DND-41 (cell line): Measurements from ENCODE around the gene LYST.
A peak's percentile ranks its signal among the peaks of the same experiment; 100 is the strongest.
"Not testable (repeated sequence)": the region's sequence is repeated elsewhere in the genome, so short reads cannot be mapped to it uniquely, and the experiment has no call there.

Source experiments
- ATAC-seq: fragments of 200-7000 bp; cut with Tn5 transposase; 3 replicates; pipeline ENCODE4 v1.9.1; 2021; ENCODE audit warnings: low read depth; ENCODE audit not compliant: insufficient read depth
- DNase-seq: peaks from one replicate; pipeline ENCODE4 v3.0.0-alpha.2; 2020
- H2AFZ ChIP-seq: 2 replicates; pipeline ENCODE4 v1.6.0; 2012; ENCODE audit warnings: low read depth, low read length
- H3K27ac ChIP-seq: 2 replicates; pipeline ENCODE4 v1.5.1; 2012; ENCODE audit warnings: low read length, inconsistent platforms
- H3K27me3 ChIP-seq: fragments of 200-600 bp; sonication (generic); 2 replicates; pipeline ENCODE4 v1.6.0; 2012; ENCODE audit warnings: low read length, mild to moderate bottlenecking, inconsistent platforms; ENCODE audit not compliant: insufficient read depth, poor library complexity
- H3K36me3 ChIP-seq: 2 replicates; pipeline ENCODE4 v1.5.1; 2012; ENCODE audit warnings: low read length, inconsistent platforms; ENCODE audit not compliant: insufficient read depth
- H3K4me1 ChIP-seq: 2 replicates; pipeline ENCODE4 v1.5.1; 2012; ENCODE audit warnings: mild to moderate bottlenecking, low read length; ENCODE audit not compliant: insufficient read depth
- H3K4me2 ChIP-seq: 2 replicates; pipeline ENCODE4 v1.6.0; 2012; ENCODE audit warnings: mild to moderate bottlenecking, moderate library complexity, low read length, inconsistent platforms; ENCODE audit not compliant: insufficient read depth
- H3K4me3 ChIP-seq, 2 experiments: fragments of 200-600 bp in 1 of 2; shearing (Covaris generic) in 1 of 2; 2 replicates each; pipeline ENCODE4 v1.5.1; 2012 to 2016; ENCODE audit warnings: inconsistent platforms in 2 of 2, low read length in 2 of 2, mild to moderate bottlenecking in 2 of 2, low read depth in 1 of 2, moderate library complexity in 1 of 2
- H3K79me2 ChIP-seq: 2 replicates; pipeline ENCODE4 v1.6.0; 2012; ENCODE audit warnings: low read length, inconsistent platforms; ENCODE audit not compliant: insufficient read depth
- H3K9ac ChIP-seq: 2 replicates; pipeline ENCODE4 v1.6.0; 2012; ENCODE audit warnings: low read depth, mild to moderate bottlenecking, inconsistent platforms, low read length, moderate library complexity
- H3K9me3 ChIP-seq: 2 replicates; pipeline ENCODE4 v1.5.1; 2012; ENCODE audit warnings: low read length, moderate library complexity, mild to moderate bottlenecking, inconsistent platforms; ENCODE audit not compliant: insufficient read depth, severe bottlenecking
- H4K20me1 ChIP-seq: 2 replicates; pipeline ENCODE4 v1.6.0; 2012; ENCODE audit warnings: low read length; ENCODE audit not compliant: insufficient read depth
- EZH2 ChIP-seq: IDR thresholded peaks from 3 replicates; pipeline ENCODE4 v1.6.1; 2012; ENCODE audit warnings: borderline replicate concordance, low read depth, mild to moderate bottlenecking, moderate library complexity, low read length, inconsistent platforms; ENCODE audit not compliant: severe bottlenecking
- TF ChIP-seq, protein P1 (sequence below): IDR thresholded peaks from 2 replicates; pipeline ENCODE4 v1.5.1; 2012; ENCODE audit warnings: borderline replicate concordance, low read length, moderate library complexity, mild to moderate bottlenecking; ENCODE audit not compliant: poor library complexity, severe bottlenecking; ENCODE audit errors: extremely low read depth

LYST gene

DNA sequence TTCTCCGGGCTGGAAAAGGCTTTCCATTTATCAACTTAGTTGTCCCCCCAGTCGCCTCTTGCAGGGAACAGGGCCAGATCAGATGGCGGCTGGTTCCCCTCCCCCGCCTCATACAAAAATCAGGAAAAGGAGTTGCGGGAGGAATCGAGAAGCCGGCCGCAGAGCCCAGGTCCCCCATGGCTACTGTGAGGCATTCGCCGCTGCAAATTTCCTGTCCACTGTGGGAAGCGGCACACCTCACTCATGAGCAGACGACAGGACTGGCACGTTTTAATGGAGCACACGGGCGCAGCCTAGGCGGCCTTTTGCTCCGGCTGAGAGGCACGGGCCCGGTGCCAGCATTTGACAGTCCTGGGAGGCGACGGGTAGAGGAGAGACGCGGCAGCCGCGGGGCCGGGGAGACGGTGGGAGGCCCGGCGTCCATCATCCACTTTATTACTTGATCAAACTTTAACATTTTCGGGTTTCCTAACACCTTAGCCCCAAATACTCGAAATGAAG, 218.2 kb downstream of the LYST start:
- H3K9ac ChIP-seq: no peak overlapping the region
- no peaks in the 10 kb centered on the region for H3K9me3 ChIP-seq
- H3K4me2 ChIP-seq: peak overlapping the region; percentile 55; the same call in 1 of the 2 replicates
- H3K27me3 ChIP-seq: peaks cover 13% of the 10 kb centered on the region
- peak overlapping the region; percentile 52; the same call in 1 of the 2 replicates for H2AFZ ChIP-seq
- peaks cover 11% of the 10 kb centered on the region for H3K4me1 ChIP-seq
- TF ChIP-seq, protein P1, sequence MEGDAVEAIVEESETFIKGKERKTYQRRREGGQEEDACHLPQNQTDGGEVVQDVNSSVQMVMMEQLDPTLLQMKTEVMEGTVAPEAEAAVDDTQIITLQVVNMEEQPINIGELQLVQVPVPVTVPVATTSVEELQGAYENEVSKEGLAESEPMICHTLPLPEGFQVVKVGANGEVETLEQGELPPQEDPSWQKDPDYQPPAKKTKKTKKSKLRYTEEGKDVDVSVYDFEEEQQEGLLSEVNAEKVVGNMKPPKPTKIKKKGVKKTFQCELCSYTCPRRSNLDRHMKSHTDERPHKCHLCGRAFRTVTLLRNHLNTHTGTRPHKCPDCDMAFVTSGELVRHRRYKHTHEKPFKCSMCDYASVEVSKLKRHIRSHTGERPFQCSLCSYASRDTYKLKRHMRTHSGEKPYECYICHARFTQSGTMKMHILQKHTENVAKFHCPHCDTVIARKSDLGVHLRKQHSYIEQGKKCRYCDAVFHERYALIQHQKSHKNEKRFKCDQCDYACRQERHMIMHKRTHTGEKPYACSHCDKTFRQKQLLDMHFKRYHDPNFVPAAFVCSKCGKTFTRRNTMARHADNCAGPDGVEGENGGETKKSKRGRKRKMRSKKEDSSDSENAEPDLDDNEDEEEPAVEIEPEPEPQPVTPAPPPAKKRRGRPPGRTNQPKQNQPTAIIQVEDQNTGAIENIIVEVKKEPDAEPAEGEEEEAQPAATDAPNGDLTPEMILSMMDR: no peak
- TF ChIP-seq EZH2: no peak
- H3K4me3 ChIP-seq: no peak overlapping the region
- H4K20me1 ChIP-seq: no peaks in the 10 kb centered on the region
- no peak for ATAC-seq
- no peak for DNase-seq
- no peaks in the 10 kb centered on the region for H3K36me3 ChIP-seq
- H3K79me2 ChIP-seq: no peaks in the 10 kb centered on the region
- no peak overlapping the region for H3K27ac ChIP-seq

DNA sequence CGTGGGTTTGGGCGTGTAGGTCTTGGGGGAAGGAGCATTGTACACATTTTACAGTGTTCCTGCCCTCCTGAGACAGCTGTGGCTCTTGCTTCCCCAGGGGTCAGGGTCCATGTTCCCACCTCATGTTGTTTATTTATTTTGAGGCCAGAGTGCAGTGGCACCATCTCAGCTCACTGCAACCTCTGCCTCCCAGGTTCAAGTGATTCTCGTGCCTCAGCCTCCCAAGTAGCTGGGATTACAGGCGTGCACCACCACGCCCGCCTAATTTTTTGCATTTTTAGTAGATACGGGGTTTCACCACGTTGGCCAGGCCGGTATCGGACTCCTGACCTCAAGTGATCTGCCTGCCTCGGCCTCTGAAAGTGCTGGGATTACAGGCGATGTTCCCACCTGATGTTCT, 219.2 kb downstream of the LYST start:
- not testable (repeated sequence) for H4K20me1 ChIP-seq, H2AFZ ChIP-seq, H3K27ac ChIP-seq, DNase-seq, H3K79me2 ChIP-seq, H3K36me3 ChIP-seq, H3K4me3 ChIP-seq, H3K9me3 ChIP-seq, H3K9ac ChIP-seq, H3K4me2 ChIP-seq, ATAC-seq
- Histone ChIP-seq H3K4me1 (peaks cover 18% of the 10 kb centered on the region), H3K27me3 (peaks cover 13% of the 10 kb centered on the region)

DNA sequence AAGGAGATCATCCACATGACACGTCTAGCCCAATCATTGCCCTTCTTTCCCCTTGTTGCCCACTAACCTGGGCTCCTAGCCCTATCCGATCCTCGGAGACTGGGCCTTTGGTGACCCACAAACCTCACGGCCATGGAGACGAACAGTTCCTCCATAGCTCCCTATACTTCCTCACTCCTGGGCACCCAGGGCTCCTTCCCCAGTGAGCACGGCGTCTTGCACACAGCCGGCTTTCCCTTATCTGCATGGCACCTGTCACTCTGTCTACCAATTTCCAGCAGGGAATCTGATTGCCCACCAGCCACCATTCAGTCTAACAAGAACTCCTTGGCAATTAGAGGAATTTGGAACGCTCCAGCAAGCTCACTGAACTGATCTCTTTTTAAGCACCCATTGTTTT, 220.2 kb downstream of the LYST start:
- TF ChIP-seq, protein P1: no peak
- no peak for TF ChIP-seq EZH2
- Histone ChIP-seq H3K9me3 (no peaks in the 10 kb centered on the region), H3K27me3 (peaks cover 13% of the 10 kb centered on the region), H3K4me2 (no peak overlapping the region), H3K79me2 (no peaks in the 10 kb centered on the region), H3K36me3 (no peaks in the 10 kb centered on the region), H4K20me1 (no peaks in the 10 kb centered on the region), H3K4me1 (peaks cover 29% of the 10 kb centered on the region), H2AFZ (no peak overlapping the region), H3K9ac (no peak overlapping the region), H3K4me3 (no peak overlapping the region), H3K27ac (no peak overlapping the region)
- DNase-seq (no peak), ATAC-seq (no peak)

DNA sequence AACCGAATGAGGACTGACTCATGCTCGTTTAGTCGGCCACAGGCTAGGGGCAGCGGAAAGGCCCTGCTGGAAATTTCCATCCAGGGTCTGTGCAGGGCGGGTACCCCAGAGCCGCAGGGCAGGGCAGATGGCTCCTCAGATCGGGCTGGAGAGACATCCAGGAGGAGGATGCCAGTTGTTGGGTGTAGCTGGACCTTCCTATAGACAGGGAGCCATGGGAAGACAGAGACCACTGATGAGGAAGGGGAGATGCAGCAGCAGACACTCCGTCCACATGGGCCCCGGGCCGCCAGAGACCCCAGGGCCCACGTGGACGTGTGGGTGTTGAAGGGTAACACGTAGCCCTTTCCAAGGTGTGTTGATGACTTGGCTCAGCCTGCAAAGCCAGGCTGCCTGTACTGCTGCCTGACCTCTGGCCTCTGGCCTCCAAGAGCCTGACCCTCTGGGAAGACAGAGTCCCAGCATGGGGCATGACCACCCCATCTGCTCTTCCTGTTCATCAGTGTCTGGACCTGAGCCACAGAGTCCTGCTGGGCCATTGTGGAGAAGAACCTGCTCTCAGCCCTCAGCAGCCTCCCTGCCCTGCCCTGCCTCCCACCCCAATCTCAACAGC, 221.9 kb downstream of the LYST start:
- Histone ChIP-seq H3K9ac (no peak overlapping the region), H3K4me3 (no peak overlapping the region), H3K27me3 (peaks cover 13% of the 10 kb centered on the region), H3K4me2 (no peak overlapping the region), H2AFZ (no peak overlapping the region), H3K27ac (no peak overlapping the region), H3K9me3 (no peaks in the 10 kb centered on the region), H3K36me3 (no peaks in the 10 kb centered on the region), H3K4me1 (peaks cover 41% of the 10 kb centered on the region), H3K79me2 (no peaks in the 10 kb centered on the region), H4K20me1 (no peaks in the 10 kb centered on the region)
- no peak for DNase-seq
- no peak for ATAC-seq
- TF ChIP-seq, protein P1: no peak
- TF ChIP-seq EZH2: no peak
